ENCODE results near the gene TRAF6. TPM values are rescaled to one million over a fixed set of nuclear protein-coding genes. Genes with fewer than 3 reads are reported as not detected.
"Not testable (repeated sequence)": the region's sequence is repeated elsewhere in the genome, so short reads cannot be mapped to it uniquely, and the experiment has no call there.

TRAF6 gene
- total and polyA plus RNA-seq, 2 experiments from 2014 or later, result 4.2 to 10.5 TPM

DNA sequence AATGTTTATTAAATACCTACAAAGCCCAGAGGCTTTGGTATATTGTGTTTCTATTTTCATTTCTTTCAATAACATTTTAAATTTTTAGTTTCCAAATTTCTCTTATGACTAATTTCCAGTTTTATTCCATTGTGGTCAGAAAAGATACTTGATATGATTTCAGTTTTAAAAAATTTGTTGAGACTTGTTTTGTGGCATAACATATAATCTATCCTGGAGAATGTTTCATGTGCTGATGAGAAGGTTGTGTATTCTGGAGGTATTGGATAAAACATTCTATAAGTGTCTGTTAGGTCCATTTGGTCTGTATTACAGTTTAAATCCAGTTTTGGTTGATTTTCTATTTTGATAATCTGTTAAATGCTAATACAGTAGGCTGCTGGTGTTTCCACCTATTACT is 47.9 kb upstream of the TRAF6 start (continued):
- TF ChIP-seq REST (IDR thresholded peaks at IDR 0.05; ENCODE audit: unreplicated experiment), result no peak
- TF ChIP-seq JUNB (IDR thresholded peaks at IDR 0.05; ENCODE audit: unreplicated experiment), result no peak
- TF ChIP-seq, protein P1, sequence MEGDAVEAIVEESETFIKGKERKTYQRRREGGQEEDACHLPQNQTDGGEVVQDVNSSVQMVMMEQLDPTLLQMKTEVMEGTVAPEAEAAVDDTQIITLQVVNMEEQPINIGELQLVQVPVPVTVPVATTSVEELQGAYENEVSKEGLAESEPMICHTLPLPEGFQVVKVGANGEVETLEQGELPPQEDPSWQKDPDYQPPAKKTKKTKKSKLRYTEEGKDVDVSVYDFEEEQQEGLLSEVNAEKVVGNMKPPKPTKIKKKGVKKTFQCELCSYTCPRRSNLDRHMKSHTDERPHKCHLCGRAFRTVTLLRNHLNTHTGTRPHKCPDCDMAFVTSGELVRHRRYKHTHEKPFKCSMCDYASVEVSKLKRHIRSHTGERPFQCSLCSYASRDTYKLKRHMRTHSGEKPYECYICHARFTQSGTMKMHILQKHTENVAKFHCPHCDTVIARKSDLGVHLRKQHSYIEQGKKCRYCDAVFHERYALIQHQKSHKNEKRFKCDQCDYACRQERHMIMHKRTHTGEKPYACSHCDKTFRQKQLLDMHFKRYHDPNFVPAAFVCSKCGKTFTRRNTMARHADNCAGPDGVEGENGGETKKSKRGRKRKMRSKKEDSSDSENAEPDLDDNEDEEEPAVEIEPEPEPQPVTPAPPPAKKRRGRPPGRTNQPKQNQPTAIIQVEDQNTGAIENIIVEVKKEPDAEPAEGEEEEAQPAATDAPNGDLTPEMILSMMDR (conservative IDR thresholded peaks at IDR 0.05; ENCODE audit: low read depth in 2 of 2), result no peak
- TF ChIP-seq ZNF114 (CRISPR knock-in tag; IDR thresholded peaks at IDR 0.05), result no peak
- TF ChIP-seq STAT1 (IDR thresholded peaks at IDR 0.05; ENCODE audit: unreplicated experiment), result no peak
- no peak for TF ChIP-seq EZH2phosphoT487 (IDR thresholded peaks at IDR 0.05; ENCODE audit: unreplicated experiment)
- no peak for TF ChIP-seq EZH2 (IDR thresholded peaks at IDR 0.05; ENCODE audit: low read depth, unreplicated experiment)
- no peak for TF ChIP-seq NANOG (IDR thresholded peaks at IDR 0.05; ENCODE audit: borderline replicate concordance)
- no peak for TF ChIP-seq POLR2AphosphoS5 (IDR thresholded peaks at IDR 0.05; ENCODE audit: low read depth)
- TF ChIP-seq ETS1 (IDR thresholded peaks at IDR 0.05), result no peak

- H3K79me2 ChIP-seq (replicated peaks; ENCODE audit: insufficient read depth); H3K9me2 ChIP-seq (ENCODE audit: insufficient read depth); H3K27ac Mint-ChIP-seq; H3K27me3 Mint-ChIP-seq (ENCODE audit: insufficient read depth, low read depth, poor library complexity); H3K36me3 ChIP-seq (ENCODE audit: insufficient read depth); H3F3A ChIP-seq (replicated peaks; ENCODE audit: low read depth); H3K27ac ChIP-seq (ENCODE audit: low read depth); ATAC-seq; H3K27me3 ChIP-seq (ENCODE audit: insufficient read depth); H4K20me1 ChIP-seq (replicated peaks; ENCODE audit: insufficient read depth); H3K36me3 Mint-ChIP-seq (ENCODE audit: low read depth); H3K4me3 Mint-ChIP-seq; H3K4me1 ChIP-seq (ENCODE audit: insufficient read depth); H3K4me1 Mint-ChIP-seq: not testable (repeated sequence)
- peak; percentile 22 for DNase-seq (ENCODE audit: low spot score)
- H3K9me3 Mint-ChIP-seq, result peaks cover 12% of the 10 kb centered on the region
- peak overlapping the region; percentile 36 for H3K4me3 ChIP-seq
- peak overlapping the region; percentile 7; the same call in 1 of the 2 replicates for H3K4me2 ChIP-seq
- peak overlapping the region; percentile 64; the same call in 1 of the 2 replicates for H2AFZ ChIP-seq
These were observed 47.3 kb upstream of the TRAF6 start for GRCh38 chr11:36557390-36557789.

Measured in GM23338 (cell line).